Mucosa of descending colon (tissue), 3 donors: ENCODE measurements around the gene NCOA7. TPM values are rescaled to one million over a fixed set of nuclear protein-coding genes. Genes with fewer than 3 reads are reported as not detected.

Experiments used
- ATAC-seq: fragments of 200-7000 bp; cut with Tn5 transposase; one replicate; pipeline ENCODE4 v1.9.1; 2020; ENCODE audit warnings: mild to moderate bottlenecking, moderate library complexity
- DNase-seq, 3 donors: peaks; one replicate each; pipeline ENCODE4 v3.0.0-alpha.2; 2020
- H3K36me3 ChIP-seq: fragments of 200-600 bp; one replicate; pipeline ENCODE4 v1.8.0; 2021; ENCODE audit warnings: low read depth, mild to moderate bottlenecking
- H3K4me1 ChIP-seq: fragments of 200-600 bp; one replicate; pipeline ENCODE4 v1.8.0; 2021; ENCODE audit warnings: low read depth, mild to moderate bottlenecking
- H3K4me3 ChIP-seq: fragments of 200-600 bp; one replicate; pipeline ENCODE4 v1.8.0; 2021; ENCODE audit warnings: mild to moderate bottlenecking
- H3K9me3 ChIP-seq: fragments of 200-600 bp; one replicate; pipeline ENCODE4 v1.8.0; 2021; ENCODE audit warnings: mild to moderate bottlenecking
- intact Hi-C, 2 donors: fragments of 100-400 bp; cut with DNase I in 1 of 2; cut with micrococcal nuclease in 1 of 2; formaldehyde crosslinking; loops; one replicate each; pipeline versions ENCODE4 v1.11.0 to v1.11.1; 2022; cut with DNase I, micrococcal nuclease
- total RNA-seq, 3 donors: library from RNA; stranded (reverse); fragmentation: NEBNext Ultra II Directional in 2 of 3; extraction: Animal tissue kit (Norgen Biotek cat#: 25700) in 2 of 3; gene quantifications; one replicate each; pipeline versions ENCODE4 v1.2.1 to v1.2.4, GENCODE V29; 2021 to 2023
- TF ChIP-seq, protein P1 (sequence below): fragments of 200-600 bp; IDR thresholded peaks from one replicate; pipeline ENCODE4 v1.8.0; 2022; ENCODE audit warnings: antibody characterized with exemption, mild to moderate bottlenecking
- donor health status: DM: no; HTN: no; CAD: no; lungs with moderate emphysema.
- donor health status: DM: no; HTN: no; CAD: no.
- donor health status: DM: no; HTN: yes; CAD: no.

The NCOA7 gene
- total RNA-seq, 3 donors from 2014 or later: 28.9 to 54.0 (median 49.6) TPM

DNA sequence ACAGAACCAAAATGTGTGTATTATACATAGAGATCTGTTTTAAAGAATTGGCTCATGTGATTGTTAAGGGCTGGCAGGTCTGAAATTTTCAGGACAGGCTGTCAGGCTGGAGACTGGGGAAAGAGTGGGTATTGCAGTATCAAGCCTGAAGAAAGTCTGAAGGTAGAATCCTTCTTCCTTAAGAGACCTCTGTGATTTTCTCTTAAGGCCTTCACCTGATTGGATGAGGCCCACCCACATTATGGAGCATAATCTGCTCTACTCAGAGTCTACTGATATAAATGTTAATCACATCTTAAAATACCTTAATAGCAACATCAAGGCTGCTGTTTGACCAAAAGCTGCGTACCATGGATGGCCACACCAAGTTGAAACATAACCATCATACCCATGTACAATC, 122.4 kb downstream of the NCOA7 start:
- intact Hi-C loops: no loop called here
- Histone ChIP-seq H3K9me3 (no peaks in the 10 kb centered on the region), H3K4me1 (peaks cover 17% of the 10 kb centered on the region), H3K4me3 (no peak overlapping the region), H3K36me3 (no peaks in the 10 kb centered on the region)
- DNase-seq (no peak), ATAC-seq (no peak)
- TF ChIP-seq, protein P1, sequence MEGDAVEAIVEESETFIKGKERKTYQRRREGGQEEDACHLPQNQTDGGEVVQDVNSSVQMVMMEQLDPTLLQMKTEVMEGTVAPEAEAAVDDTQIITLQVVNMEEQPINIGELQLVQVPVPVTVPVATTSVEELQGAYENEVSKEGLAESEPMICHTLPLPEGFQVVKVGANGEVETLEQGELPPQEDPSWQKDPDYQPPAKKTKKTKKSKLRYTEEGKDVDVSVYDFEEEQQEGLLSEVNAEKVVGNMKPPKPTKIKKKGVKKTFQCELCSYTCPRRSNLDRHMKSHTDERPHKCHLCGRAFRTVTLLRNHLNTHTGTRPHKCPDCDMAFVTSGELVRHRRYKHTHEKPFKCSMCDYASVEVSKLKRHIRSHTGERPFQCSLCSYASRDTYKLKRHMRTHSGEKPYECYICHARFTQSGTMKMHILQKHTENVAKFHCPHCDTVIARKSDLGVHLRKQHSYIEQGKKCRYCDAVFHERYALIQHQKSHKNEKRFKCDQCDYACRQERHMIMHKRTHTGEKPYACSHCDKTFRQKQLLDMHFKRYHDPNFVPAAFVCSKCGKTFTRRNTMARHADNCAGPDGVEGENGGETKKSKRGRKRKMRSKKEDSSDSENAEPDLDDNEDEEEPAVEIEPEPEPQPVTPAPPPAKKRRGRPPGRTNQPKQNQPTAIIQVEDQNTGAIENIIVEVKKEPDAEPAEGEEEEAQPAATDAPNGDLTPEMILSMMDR: no peak

- ATAC-seq: peak; percentile 86
- no peaks in the 10 kb centered on the region for H3K36me3 ChIP-seq
- intact Hi-C loops: no loop called here
- TF ChIP-seq, protein P1: no peak
- peaks cover 17% of the 10 kb centered on the region for H3K4me1 ChIP-seq
- H3K4me3 ChIP-seq: no peak overlapping the region
- DNase-seq: peak in 1 of 3 donors; percentile 82
- H3K9me3 ChIP-seq: no peaks in the 10 kb centered on the region
Observed at GRCh38 chr6:125913864-125914351, 123.1 kb downstream of the NCOA7 start.

DNA sequence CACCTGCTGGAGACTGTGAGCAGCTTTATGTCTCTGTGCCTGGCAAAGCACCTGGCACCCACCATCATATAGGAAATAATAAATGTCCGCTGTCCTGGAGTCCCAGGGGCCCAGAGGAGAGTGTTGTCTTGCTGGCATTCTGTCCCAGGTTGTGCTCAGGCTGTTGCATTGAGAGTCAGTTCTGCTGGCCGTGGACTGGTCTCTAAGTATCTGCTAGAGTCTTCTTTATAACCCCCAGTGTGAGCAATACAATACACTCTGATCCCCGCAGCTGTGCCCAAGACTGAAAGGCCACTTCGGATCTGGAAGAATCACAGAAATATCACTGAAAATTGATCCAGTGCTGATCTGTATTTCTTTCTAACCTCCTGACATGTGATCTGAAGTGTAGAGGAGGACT, 127.5 kb downstream of the NCOA7 start:
- intact Hi-C loops: no loop called here

DNA sequence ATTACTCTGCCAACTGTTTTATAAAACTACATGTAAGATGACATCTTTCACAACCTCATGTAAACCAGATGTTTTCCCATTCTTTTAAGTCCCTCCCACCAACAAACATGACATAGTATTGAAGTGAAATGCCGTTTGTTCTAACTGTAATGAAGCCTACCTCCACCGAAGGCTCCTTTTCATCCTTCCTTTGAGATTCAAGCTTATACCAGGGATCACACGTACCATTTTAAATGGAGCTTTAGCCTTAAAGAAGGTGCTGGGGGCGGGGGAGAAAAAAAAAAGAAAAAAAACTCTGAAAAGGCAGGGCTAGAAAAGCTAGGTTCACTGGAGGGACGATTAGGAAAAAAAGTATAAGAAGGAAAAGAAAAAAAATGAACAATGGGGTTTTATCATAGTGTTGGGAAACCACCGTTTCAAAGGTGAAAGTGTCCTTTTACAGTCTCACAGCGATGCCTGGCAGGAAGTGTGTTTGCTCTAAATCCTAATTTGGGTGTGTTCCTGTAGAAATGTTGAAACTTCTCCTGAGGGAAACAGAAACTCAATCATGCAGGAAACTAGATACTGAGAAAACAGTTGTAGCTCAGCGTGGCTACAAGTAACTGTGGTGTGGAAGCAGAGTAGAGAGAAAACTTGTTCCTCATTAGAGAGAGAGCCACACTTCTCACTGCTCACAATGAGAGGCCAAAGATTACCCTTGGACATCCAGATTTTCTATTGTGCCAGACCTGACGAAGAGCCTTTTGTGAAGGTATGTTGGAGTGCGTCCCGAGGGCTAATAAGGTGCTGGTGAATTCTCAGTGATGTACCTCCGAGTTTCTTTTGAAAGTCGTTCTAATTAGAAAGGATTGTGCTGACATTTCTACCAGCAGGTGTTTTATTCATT, 128.2 kb downstream of the NCOA7 start:
- Histone ChIP-seq H3K36me3 (no peaks in the 10 kb centered on the region), H3K4me1 (peaks cover 16% of the 10 kb centered on the region), H3K4me3 (no peak overlapping the region), H3K9me3 (no peaks in the 10 kb centered on the region)
- ATAC-seq (peak; percentile 89), DNase-seq (peak in 1 of 3 donors; percentile 70)
- intact Hi-C loops: no loop called here
- TF ChIP-seq, protein P1: no peak

More for the DNA sequence above, 127.5 kb downstream of the NCOA7 start:
- H3K4me1 ChIP-seq: peaks cover 13% of the 10 kb centered on the region
- no peaks in the 10 kb centered on the region for H3K36me3 ChIP-seq
- H3K9me3 ChIP-seq: no peaks in the 10 kb centered on the region
- peak in 1 of 3 donors; percentile 37 for DNase-seq
- no peak overlapping the region for H3K4me3 ChIP-seq
- TF ChIP-seq, protein P1: no peak
- ATAC-seq: peak; percentile 28

DNA sequence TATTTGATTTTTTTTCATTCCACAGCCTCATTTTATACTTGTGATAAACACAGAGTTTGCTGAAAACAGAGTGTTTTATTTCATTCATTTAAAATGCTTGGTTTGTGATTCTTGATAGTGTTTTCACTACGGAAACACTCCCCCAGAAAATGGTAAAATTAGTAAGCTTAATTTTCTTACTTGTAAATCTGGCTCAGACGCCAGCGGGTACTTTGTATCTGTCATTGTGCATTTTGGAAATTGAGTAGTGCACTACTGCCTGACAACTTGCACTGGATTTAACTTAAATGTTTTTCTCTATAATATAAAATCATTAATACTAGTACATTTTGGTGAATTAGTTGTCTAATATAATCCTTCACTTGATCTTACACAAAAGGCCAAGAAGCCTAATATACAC, 128.9 kb downstream of the NCOA7 start:
- intact Hi-C loops: no loop called here
- peaks cover 11% of the 10 kb centered on the region for H3K4me1 ChIP-seq
- ATAC-seq (no peak), DNase-seq (no peak)
- H3K4me3 ChIP-seq: no peak overlapping the region
- TF ChIP-seq, protein P1: no peak
- H3K9me3 ChIP-seq: no peaks in the 10 kb centered on the region
- no peaks in the 10 kb centered on the region for H3K36me3 ChIP-seq
